Tibial nerve (tissue), 4 donors: ENCODE data around the gene TMEM143.

ENCODE experiments used
- EP300 ChIP-seq, 2 donors: sonication (generic); formaldehyde crosslinking; IDR thresholded peaks; one replicate each; pipeline ENCODE4 v1.6.1; 2017; ENCODE audit warnings: antibody characterized with exemption in 2 of 2, mild to moderate bottlenecking in 1 of 2
- TF ChIP-seq, protein P1 (sequence below), 5 experiments: fragments of 200-600 bp in 3 of 5; fragments of 450-650 bp in 2 of 5; sonication (generic) in 3 of 5; IDR thresholded peaks; one replicate each; pipeline ENCODE4 v1.5.1; 2016 to 2019; ENCODE audit warnings: antibody characterized with exemption in 5 of 5, mild to moderate bottlenecking in 3 of 5, moderate library complexity in 2 of 5

DNA sequence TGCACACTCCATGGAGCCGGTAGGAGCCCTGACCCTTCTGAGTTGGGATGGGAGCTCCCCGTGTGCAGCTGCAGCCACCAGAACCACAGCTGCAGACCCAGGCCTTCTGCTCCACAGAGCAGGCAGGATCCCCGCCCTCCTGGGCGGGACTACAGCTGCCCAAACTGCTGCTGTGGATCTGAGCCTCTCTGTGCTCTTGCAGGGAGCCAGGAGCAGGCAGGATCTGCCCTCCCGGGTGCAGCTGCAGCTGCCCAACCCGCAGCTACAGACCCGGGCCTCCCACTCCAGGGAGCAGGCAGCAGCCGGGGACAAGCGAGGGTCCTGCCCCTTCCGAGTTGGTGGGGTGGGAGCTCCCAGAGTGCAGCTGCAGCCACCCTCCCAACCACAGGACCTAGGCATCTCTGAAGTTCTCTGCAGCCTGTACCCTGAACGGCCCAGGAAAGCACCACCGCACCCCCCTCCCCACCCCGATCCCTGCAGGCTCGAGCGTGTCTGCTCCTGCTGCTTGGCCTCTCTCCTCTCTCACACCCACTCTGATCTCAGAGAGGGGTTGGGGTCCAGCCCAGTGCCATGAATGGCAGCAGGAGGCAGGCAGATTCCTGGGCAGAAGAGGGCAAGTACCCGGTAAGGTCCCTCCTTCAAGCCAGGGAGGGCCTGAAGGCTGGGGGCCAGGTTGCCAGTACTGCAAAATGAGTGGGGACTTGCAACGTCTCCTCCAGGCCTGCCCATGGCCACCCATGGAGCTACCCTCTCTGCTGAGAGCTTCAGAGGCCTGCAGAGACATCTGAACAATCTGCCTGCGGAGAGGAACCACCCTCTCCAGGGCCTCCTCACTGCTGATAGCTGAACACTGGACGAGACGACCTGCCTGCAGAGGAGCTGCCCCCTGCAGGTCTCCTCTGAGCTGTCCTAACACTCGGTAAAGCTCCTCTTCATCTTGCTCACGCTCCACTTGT is 54.8 kb downstream of the TMEM143 start:
- TF ChIP-seq, protein P1, sequence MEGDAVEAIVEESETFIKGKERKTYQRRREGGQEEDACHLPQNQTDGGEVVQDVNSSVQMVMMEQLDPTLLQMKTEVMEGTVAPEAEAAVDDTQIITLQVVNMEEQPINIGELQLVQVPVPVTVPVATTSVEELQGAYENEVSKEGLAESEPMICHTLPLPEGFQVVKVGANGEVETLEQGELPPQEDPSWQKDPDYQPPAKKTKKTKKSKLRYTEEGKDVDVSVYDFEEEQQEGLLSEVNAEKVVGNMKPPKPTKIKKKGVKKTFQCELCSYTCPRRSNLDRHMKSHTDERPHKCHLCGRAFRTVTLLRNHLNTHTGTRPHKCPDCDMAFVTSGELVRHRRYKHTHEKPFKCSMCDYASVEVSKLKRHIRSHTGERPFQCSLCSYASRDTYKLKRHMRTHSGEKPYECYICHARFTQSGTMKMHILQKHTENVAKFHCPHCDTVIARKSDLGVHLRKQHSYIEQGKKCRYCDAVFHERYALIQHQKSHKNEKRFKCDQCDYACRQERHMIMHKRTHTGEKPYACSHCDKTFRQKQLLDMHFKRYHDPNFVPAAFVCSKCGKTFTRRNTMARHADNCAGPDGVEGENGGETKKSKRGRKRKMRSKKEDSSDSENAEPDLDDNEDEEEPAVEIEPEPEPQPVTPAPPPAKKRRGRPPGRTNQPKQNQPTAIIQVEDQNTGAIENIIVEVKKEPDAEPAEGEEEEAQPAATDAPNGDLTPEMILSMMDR (IDR thresholded peaks at IDR 0.05) = no peak
- no peak for TF ChIP-seq EP300 (IDR thresholded peaks at IDR 0.05)
